DOHH2 (cell line): ENCODE results near the gene MGAT4A.

Experiments used
- H3F3A ChIP-seq: fragments of 200-600 bp; sonication (generic), shearing (Covaris generic); 2 replicates; pipeline ENCODE4 v1.6.0; 2016; ENCODE audit warnings: antibody characterized with exemption, mild to moderate bottlenecking; ENCODE audit not compliant: control insufficient read depth, insufficient read depth
- H3K27ac ChIP-seq: fragments of 200-600 bp; sonication (generic); 2 replicates; pipeline ENCODE4 v1.5.1; 2014; ENCODE audit warnings: low read depth, mild to moderate bottlenecking, low read length, moderate library complexity
- H3K27me3 ChIP-seq: fragments of 200-600 bp; sonication (generic); 2 replicates; pipeline ENCODE4 v1.6.1; 2014; ENCODE audit warnings: mild to moderate bottlenecking, low read length, mixed read lengths; ENCODE audit not compliant: control insufficient read depth
- H3K36me3 ChIP-seq: fragments of 200-600 bp; sonication (generic); 2 replicates; pipeline ENCODE4 v1.6.1; 2014; ENCODE audit warnings: mild to moderate bottlenecking, low read length, moderate library complexity, mixed read lengths; ENCODE audit not compliant: control insufficient read depth
- H3K4me1 ChIP-seq: fragments of 200-600 bp; sonication (generic); 2 replicates; pipeline ENCODE4 v1.6.1; 2014; ENCODE audit warnings: mild to moderate bottlenecking, low read length, mixed read lengths; ENCODE audit not compliant: control insufficient read depth
- H3K4me2 ChIP-seq: fragments of 200-600 bp; sonication (generic); 2 replicates; pipeline ENCODE4 v1.6.0; 2014; ENCODE audit warnings: mild to moderate bottlenecking, low read length, moderate library complexity
- H3K4me3 ChIP-seq: fragments of 200-600 bp; sonication (generic); 2 replicates; pipeline ENCODE4 v1.5.1; 2014; ENCODE audit warnings: mild to moderate bottlenecking, low read length, mixed read lengths
- H3K79me2 ChIP-seq: fragments of 200-600 bp; sonication (generic); 2 replicates; pipeline ENCODE4 v1.6.1; 2014; ENCODE audit warnings: mild to moderate bottlenecking, low read length, mixed read lengths; ENCODE audit not compliant: control insufficient read depth
- H3K9me2 ChIP-seq: fragments of 200-600 bp; sonication (generic); replicated peaks from 2 replicates; pipeline ENCODE4 v1.6.1; 2014; ENCODE audit warnings: mild to moderate bottlenecking, low read length, mixed read lengths; ENCODE audit not compliant: control insufficient read depth
- H3K9me3 ChIP-seq: fragments of 200-600 bp; sonication (generic); 2 replicates; pipeline ENCODE4 v1.6.1; 2014; ENCODE audit warnings: antibody characterized with exemption, low read length, mixed read lengths; ENCODE audit not compliant: control insufficient read depth, insufficient read depth
- H4K20me1 ChIP-seq: fragments of 200-600 bp; sonication (generic); 2 replicates; pipeline ENCODE4 v1.6.0; 2014; ENCODE audit warnings: low read depth, mild to moderate bottlenecking, antibody characterized with exemption, low read length, moderate library complexity; ENCODE audit not compliant: control insufficient read depth, insufficient read depth
- EZH2phosphoT487 ChIP-seq: fragments of 200-600 bp; sonication (generic); IDR thresholded peaks from 2 replicates; pipeline ENCODE4 v1.6.1; 2017; ENCODE audit warnings: borderline replicate concordance, mild to moderate bottlenecking, antibody characterized with exemption, low read length, moderate library complexity, mixed read lengths
- TF ChIP-seq, protein P1 (sequence below): fragments of 200-600 bp; sonication (generic); IDR thresholded peaks from one replicate; pipeline ENCODE4 v1.5.1; 2014; ENCODE audit warnings: antibody characterized with exemption, mild to moderate bottlenecking, low read depth, low read length; ENCODE audit not compliant: poor library complexity, severe bottlenecking

MGAT4A gene

DNA sequence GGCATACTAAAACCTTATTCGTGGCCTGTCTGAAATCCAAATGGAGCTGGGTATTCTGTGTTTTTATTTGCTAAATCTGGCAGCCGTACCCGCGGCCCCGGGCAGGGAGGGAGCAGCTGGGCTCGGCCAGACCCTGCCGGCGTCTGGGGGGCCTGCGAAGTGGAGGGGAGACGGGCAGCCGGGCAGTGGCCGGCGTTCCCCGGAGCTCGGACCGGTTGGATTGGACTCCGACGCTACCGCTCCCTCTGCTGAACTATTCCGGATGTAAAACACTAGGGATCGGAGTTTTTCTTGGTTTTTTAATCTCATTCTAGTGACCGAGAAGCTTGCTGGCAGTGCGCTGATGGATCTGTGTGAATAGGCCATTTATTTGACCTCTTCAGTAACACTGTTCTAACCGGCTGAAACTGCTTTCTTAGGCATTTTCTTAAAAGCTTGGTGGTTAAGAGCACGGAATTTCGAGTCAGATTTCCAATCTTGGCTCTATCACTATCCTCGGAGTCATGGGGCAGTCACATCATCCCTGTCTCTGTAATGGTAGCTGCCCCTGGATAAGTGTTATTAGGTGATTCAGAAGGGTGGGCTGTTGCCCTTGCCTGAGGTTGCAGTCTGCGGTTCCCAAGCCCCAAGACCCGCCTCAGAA lies 121.8 kb downstream of the MGAT4A start:
- no peaks in the 10 kb centered on the region for H4K20me1 ChIP-seq
- H3K79me2 ChIP-seq, result peaks cover 65% of the 10 kb centered on the region
- TF ChIP-seq EZH2phosphoT487, result no peak
- TF ChIP-seq, protein P1, sequence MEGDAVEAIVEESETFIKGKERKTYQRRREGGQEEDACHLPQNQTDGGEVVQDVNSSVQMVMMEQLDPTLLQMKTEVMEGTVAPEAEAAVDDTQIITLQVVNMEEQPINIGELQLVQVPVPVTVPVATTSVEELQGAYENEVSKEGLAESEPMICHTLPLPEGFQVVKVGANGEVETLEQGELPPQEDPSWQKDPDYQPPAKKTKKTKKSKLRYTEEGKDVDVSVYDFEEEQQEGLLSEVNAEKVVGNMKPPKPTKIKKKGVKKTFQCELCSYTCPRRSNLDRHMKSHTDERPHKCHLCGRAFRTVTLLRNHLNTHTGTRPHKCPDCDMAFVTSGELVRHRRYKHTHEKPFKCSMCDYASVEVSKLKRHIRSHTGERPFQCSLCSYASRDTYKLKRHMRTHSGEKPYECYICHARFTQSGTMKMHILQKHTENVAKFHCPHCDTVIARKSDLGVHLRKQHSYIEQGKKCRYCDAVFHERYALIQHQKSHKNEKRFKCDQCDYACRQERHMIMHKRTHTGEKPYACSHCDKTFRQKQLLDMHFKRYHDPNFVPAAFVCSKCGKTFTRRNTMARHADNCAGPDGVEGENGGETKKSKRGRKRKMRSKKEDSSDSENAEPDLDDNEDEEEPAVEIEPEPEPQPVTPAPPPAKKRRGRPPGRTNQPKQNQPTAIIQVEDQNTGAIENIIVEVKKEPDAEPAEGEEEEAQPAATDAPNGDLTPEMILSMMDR, result no peak

DNA sequence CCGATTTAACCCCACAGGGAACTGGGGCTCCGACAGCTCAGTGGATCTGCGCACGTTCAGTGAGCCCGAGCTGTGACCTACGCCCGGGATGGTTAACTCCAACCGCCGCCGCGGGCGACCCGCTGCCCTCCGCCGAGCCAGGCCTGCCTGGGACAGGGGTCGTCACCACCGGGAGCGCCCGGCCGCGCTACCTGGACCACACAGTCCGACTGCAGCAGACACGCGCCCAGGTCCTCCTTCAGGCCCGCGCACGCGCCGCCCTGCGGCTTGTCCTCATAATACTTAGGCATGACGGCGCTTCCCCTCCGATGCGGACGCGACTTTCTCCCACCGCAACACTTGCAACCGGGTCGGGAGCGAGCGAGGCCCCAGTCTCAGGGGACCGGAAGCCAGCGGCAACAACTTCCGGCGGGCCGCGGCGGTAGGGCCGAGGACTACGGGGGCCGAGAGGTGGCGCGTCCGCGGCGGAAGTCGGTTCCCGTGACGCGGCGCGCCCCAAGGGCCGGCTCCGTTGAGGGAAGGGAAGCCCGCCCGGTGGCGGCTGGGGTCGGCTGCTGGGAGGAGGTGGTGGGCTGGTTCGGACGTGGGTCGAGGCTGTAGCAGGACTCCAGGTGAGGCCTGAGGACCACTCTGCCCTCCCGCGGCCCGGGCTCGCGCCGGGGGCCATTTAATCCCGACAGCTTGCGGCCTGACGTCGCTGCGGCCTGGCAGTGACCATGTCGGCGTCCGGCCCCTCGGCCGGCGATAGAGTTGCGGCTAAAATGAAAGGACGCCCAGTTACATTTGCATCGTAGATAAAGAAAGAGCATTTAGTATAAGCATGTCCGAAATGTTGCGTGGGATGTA lies 122.6 kb downstream of the MGAT4A start, which contains the start of the genes COA5 and UNC50:
TSS of gene COA5 (minus strand) at position 397 of the 846 bp plus-strand sequence. CDS start at position 290, 107 bp downstream.
TSS of gene UNC50 (plus strand) at position 474 of the 846 bp plus-strand sequence. CDS start 1,171 bp downstream, outside the sequence.
- H3K27me3 ChIP-seq, result no peaks in the 10 kb centered on the region
- peak within 1 kb of the TSS; percentile 64 for H3K27ac ChIP-seq
- TF ChIP-seq, protein P1, result peak; percentile 15
- TF ChIP-seq EZH2phosphoT487, result no peak
- peaks cover 65% of the 10 kb centered on the region for H3K79me2 ChIP-seq
- peaks cover 33% of the 10 kb centered on the region for H3K4me1 ChIP-seq
- peak within 1 kb of the TSS; percentile 91 for H3K4me2 ChIP-seq
- H3K36me3 ChIP-seq, result peaks cover 55% of the 10 kb centered on the region
- no peaks in the 10 kb centered on the region for H4K20me1 ChIP-seq
- no peaks in the 10 kb centered on the region for H3K9me2 ChIP-seq
- no peaks in the 10 kb centered on the region for H3F3A ChIP-seq
- peak within 1 kb of the TSS; percentile 82 for H3K4me3 ChIP-seq
- no peaks in the 10 kb centered on the region for H3K9me3 ChIP-seq

More for the DNA sequence above, 121.8 kb downstream of the MGAT4A start:
- peaks cover 55% of the 10 kb centered on the region for H3K36me3 ChIP-seq
- H3K27me3 ChIP-seq, result no peaks in the 10 kb centered on the region
- H3K27ac ChIP-seq, result peak overlapping the region; percentile 64
- H3K4me2 ChIP-seq, result peak overlapping the region; percentile 91
- H3K4me1 ChIP-seq, result peaks cover 33% of the 10 kb centered on the region
- no peaks in the 10 kb centered on the region for H3K9me2 ChIP-seq
- H3K9me3 ChIP-seq, result no peaks in the 10 kb centered on the region
- H3F3A ChIP-seq, result no peaks in the 10 kb centered on the region
- H3K4me3 ChIP-seq, result peak overlapping the region; percentile 82

DNA sequence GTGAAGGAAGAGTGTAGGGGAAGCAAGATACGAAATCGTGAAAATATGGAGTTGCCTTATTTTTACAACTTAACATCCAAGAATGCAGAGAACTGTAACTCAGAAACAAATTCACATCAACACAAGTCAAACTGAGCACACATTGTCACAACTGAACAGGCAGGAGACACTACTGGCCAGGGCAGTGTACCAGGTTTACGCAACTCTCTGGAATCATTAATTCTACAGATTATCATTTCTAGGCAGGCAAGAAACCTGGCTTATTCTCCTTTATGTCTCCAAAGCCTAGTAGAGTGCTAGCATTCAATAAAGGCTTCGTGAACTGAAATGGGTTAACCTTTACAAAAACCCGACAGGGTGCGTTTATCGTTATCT lies 123.2 kb downstream of the MGAT4A start:
- peaks cover 65% of the 10 kb centered on the region for H3K79me2 ChIP-seq

More for the DNA sequence above, 123.2 kb downstream of the MGAT4A start:
- Histone ChIP-seq H3K4me2 (peak overlapping the region; percentile 91), H3F3A (no peaks in the 10 kb centered on the region), H3K4me3 (peak overlapping the region; percentile 82), H3K27me3 (no peaks in the 10 kb centered on the region), H3K9me2 (no peaks in the 10 kb centered on the region), H4K20me1 (no peaks in the 10 kb centered on the region), H3K4me1 (peaks cover 33% of the 10 kb centered on the region), H3K9me3 (no peaks in the 10 kb centered on the region), H3K36me3 (peaks cover 52% of the 10 kb centered on the region), H3K27ac (peak overlapping the region; percentile 64)
- TF ChIP-seq, protein P1, result no peak
- TF ChIP-seq EZH2phosphoT487, result no peak
